ENCODE measurements around the gene DLEU7. TPM values are rescaled to one million over a fixed set of nuclear protein-coding genes. Genes with fewer than 3 reads are reported as not detected.

Gene DLEU7
- total and polyA plus RNA-seq, 3 donors from 2014 or later = 0.47 to 0.81 (median 0.71) TPM

DNA sequence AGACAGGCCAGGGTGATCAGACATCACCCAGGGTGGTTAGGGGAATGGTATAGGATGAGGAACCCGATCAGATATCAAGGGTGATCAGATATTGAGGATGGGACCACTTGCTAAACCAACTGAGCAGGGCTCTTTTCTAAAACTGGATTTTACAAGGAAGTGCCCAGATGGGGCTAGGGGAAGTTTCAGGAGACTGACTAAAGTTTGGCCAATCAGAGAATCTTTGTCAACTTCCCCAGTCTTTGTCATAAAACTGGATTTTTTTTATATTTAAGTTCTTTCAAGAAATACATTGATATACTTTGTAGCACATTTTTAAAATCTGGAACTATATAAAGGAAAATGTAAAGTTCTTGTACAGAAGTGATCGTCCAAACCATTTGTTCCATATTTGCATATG lies 30.5 kb upstream of the DLEU7 start:
- Histone ChIP-seq H3K27ac (no peak overlapping the region), H3K9me3 (no peaks in the 10 kb centered on the region), H3K4me1 (no peaks in the 10 kb centered on the region), H3K36me3 (ENCODE audit: low read depth, missing control alignments) (no peaks in the 10 kb centered on the region), H3K27me3 (no peaks in the 10 kb centered on the region), H3K4me3 (no peak overlapping the region)
- TF ChIP-seq POLR2A (IDR thresholded peaks at IDR 0.05) = no peak
- TF ChIP-seq, protein P1, sequence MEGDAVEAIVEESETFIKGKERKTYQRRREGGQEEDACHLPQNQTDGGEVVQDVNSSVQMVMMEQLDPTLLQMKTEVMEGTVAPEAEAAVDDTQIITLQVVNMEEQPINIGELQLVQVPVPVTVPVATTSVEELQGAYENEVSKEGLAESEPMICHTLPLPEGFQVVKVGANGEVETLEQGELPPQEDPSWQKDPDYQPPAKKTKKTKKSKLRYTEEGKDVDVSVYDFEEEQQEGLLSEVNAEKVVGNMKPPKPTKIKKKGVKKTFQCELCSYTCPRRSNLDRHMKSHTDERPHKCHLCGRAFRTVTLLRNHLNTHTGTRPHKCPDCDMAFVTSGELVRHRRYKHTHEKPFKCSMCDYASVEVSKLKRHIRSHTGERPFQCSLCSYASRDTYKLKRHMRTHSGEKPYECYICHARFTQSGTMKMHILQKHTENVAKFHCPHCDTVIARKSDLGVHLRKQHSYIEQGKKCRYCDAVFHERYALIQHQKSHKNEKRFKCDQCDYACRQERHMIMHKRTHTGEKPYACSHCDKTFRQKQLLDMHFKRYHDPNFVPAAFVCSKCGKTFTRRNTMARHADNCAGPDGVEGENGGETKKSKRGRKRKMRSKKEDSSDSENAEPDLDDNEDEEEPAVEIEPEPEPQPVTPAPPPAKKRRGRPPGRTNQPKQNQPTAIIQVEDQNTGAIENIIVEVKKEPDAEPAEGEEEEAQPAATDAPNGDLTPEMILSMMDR (IDR thresholded peaks at IDR 0.05) = no peak
- intact Hi-C loops (cut with DNase I; ENCODE audit: low total_unique reads) = no loop called here
- 93% methylated on average over 2 of the region's 2 CpGs for WGBS, 2 donors
- no peak for DNase-seq

DNA sequence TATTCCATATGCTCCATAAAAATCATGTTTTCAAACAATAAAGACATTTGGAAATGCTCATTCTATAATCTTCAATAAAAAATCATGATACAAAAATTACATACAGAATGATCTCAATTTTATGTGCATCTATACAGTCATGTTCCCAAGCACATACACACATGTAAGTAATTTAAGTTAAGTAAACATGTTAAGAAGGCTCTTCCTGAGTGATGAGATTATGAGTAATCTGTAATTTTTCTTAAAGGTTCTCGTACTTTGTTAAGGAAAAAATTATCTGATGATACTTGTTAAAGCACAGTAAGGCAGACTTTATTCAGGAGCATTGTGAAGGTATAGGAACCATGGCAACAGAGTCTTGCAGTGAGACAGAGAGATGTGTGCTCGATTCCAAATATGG lies 30.0 kb upstream of the DLEU7 start:
- no peak for DNase-seq
- H3K4me1 ChIP-seq = no peaks in the 10 kb centered on the region
- no peaks in the 10 kb centered on the region for H3K9me3 ChIP-seq
- H3K27me3 ChIP-seq = no peaks in the 10 kb centered on the region
- TF ChIP-seq, protein P1 (IDR thresholded peaks at IDR 0.05) = no peak
- no peak for TF ChIP-seq POLR2A (IDR thresholded peaks at IDR 0.05)
- intact Hi-C loops (cut with DNase I; ENCODE audit: low total_unique reads) = no loop called here
- no peak overlapping the region for H3K27ac ChIP-seq
- H3K4me3 ChIP-seq = no peak overlapping the region
- H3K36me3 ChIP-seq (ENCODE audit: low read depth, missing control alignments) = no peaks in the 10 kb centered on the region
- WGBS, 2 donors = 63 to 84% methylated on average over 2 of the region's 2 CpGs

DNA sequence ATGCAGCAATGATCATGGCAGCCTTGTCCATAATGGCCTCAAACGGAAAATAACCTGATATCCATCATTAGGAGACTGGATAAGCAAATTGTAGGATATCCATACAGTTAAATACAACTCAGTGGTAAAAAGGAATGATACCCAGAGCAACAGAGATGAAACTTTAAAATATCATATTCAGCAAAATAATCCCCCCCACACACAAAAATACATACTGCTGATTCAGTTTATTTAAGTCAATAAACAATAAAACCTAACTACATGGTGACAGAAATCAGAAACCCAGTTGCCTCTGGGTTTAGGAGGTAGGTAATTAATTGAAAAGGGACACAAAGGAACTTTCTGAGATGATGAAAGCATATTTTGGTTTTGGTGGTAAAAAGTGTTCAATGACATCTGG lies 27.9 kb upstream of the DLEU7 start:
- Histone ChIP-seq H3K27ac (no peak overlapping the region), H3K27me3 (no peaks in the 10 kb centered on the region), H3K36me3 (ENCODE audit: low read depth, missing control alignments) (no peaks in the 10 kb centered on the region), H3K4me3 (no peak overlapping the region), H3K4me1 (no peaks in the 10 kb centered on the region), H3K9me3 (no peaks in the 10 kb centered on the region)
- intact Hi-C loops (cut with DNase I; ENCODE audit: low total_unique reads) = no loop called here
- DNase-seq = no peak
- TF ChIP-seq, protein P1 (IDR thresholded peaks at IDR 0.05) = no peak
- no peak for TF ChIP-seq POLR2A (IDR thresholded peaks at IDR 0.05)
- 86% methylated on average over 1 of the region's 1 CpG for WGBS, 2 donors

DNA sequence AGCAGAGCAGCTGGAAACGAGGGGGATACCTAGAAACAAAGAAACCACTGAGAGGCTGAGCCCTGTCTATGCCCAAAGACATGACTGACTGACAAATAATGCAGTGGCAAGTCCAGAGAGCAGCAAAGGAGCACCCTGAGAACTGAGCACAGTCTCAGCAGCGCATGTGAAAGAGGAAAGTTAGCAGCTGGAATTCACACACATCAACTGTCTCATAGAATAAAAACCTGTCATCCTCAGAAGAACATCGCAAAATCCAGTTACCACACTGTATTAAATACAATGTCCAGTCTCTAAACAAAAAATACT lies 24.1 kb upstream of the DLEU7 start:
- WGBS, 2 donors = 78 to 85% methylated on average over 3 of the region's 3 CpGs
- DNase-seq = no peak
- H3K27me3 ChIP-seq = no peaks in the 10 kb centered on the region
- no peaks in the 10 kb centered on the region for H3K36me3 ChIP-seq (ENCODE audit: low read depth, missing control alignments)
- TF ChIP-seq POLR2A (IDR thresholded peaks at IDR 0.05) = no peak
- TF ChIP-seq, protein P1 (IDR thresholded peaks at IDR 0.05) = no peak
- H3K4me3 ChIP-seq = no peak overlapping the region
- intact Hi-C loops (cut with DNase I; ENCODE audit: low total_unique reads) = no loop called here
- H3K4me1 ChIP-seq = no peaks in the 10 kb centered on the region
- H3K9me3 ChIP-seq = no peaks in the 10 kb centered on the region
- no peak overlapping the region for H3K27ac ChIP-seq

DNA sequence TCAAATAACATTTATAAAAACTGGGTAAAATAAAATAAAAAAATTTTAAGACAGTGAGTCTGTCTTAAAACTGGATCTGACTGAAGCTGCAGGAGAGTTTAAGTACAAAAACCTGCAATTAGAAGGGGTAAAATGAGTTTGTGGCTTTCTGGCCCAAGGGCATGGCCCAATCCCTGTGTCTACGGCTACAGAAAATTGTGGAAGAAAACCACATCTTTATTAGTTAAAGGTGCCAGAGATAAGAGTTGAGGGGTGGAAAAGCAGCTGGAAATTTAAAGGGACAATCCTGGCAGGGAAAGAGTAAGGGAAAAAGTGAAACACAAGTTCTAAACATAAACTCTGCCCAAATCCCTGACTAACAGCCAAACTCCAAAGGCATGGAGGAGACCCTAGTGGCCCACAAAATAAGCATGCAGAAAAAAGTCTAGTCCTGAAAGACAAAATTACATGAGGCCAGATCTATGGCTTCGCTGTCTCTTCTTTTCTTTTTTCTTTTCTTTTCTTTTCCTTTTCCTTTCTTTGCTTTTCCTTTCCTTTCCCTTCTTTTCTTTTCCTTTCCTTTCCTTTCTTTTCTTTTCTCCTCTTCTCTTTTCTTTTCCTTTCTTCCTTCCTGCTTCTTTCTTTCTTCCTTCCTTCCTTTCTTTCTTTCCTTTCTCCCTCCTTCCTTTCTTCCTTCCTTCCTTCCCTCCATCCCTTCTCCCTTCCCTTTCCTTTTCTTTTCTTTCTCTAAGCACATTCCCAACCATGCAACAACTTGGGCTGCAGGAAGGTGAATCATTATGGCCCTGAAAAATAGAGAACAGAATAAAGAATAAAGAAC lies 23.5 kb upstream of the DLEU7 start:
- WGBS, 2 donors = 66 to 77% methylated on average over 2 of the region's 2 CpGs
- no peaks in the 10 kb centered on the region for H3K36me3 ChIP-seq (ENCODE audit: low read depth, missing control alignments)
- H3K27me3 ChIP-seq = no peaks in the 10 kb centered on the region
- no peak for DNase-seq
- no peaks in the 10 kb centered on the region for H3K9me3 ChIP-seq
- TF ChIP-seq POLR2A (IDR thresholded peaks at IDR 0.05) = no peak
- TF ChIP-seq, protein P1 (IDR thresholded peaks at IDR 0.05) = no peak
- no peak overlapping the region for H3K27ac ChIP-seq
- no peak overlapping the region for H3K4me3 ChIP-seq
- intact Hi-C loops (cut with DNase I; ENCODE audit: low total_unique reads) = no loop called here
- H3K4me1 ChIP-seq = no peaks in the 10 kb centered on the region

All from testis (tissue), 3 donors.